ENCODE results near the gene SLC7A8.

DNA sequence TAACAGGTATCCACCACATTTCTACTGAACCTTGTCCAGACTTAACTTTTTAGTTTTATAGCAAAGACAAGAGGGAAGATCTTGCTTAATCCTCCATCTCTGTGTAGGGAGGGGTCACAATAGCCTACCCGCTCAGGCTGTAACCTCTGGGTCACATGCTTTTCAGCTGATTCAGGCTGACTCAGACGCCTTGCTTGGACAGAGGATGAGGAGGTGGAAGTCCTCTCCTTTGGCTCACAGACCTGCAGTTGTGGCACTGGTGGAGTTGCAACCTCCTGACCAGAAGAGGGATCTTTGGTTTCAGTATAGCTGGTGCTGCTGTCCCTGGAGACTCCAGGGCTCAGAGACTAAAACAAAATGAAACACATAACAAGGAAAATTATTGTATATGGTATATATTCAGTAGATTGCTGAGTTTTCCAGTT lies 104.8 kb downstream of the SLC7A8 start:
- TF ChIP-seq, protein P1, sequence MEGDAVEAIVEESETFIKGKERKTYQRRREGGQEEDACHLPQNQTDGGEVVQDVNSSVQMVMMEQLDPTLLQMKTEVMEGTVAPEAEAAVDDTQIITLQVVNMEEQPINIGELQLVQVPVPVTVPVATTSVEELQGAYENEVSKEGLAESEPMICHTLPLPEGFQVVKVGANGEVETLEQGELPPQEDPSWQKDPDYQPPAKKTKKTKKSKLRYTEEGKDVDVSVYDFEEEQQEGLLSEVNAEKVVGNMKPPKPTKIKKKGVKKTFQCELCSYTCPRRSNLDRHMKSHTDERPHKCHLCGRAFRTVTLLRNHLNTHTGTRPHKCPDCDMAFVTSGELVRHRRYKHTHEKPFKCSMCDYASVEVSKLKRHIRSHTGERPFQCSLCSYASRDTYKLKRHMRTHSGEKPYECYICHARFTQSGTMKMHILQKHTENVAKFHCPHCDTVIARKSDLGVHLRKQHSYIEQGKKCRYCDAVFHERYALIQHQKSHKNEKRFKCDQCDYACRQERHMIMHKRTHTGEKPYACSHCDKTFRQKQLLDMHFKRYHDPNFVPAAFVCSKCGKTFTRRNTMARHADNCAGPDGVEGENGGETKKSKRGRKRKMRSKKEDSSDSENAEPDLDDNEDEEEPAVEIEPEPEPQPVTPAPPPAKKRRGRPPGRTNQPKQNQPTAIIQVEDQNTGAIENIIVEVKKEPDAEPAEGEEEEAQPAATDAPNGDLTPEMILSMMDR (IDR thresholded peaks at IDR 0.05) = no peak
- TF ChIP-seq POLR2AphosphoS5 (IDR thresholded peaks at IDR 0.05) = no peak

Measured in suprapubic skin (tissue), 3 donors.